Colonic mucosa (tissue), 4 donors: Measurements from ENCODE around the gene CACNA1A. TPM values are rescaled to one million over a fixed set of nuclear protein-coding genes. Genes with fewer than 3 reads are reported as not detected.

Source experiments
- DNase-seq: peaks from one replicate; pipeline ENCODE4 v3.0.0-alpha.2; 2020
- H3K27ac ChIP-seq: fragments of 200-600 bp; one replicate; pipeline ENCODE4 v1.8.0; 2021
- H3K27me3 ChIP-seq: fragments of 200-600 bp; one replicate; pipeline ENCODE4 v1.8.0; 2021
- H3K36me3 ChIP-seq: fragments of 200-600 bp; one replicate; pipeline ENCODE4 v1.8.0; 2021
- H3K4me1 ChIP-seq: fragments of 200-600 bp; one replicate; pipeline ENCODE4 v1.8.0; 2021; ENCODE audit warnings: mild to moderate bottlenecking
- H3K4me3 ChIP-seq: fragments of 200-600 bp; one replicate; pipeline ENCODE4 v1.8.0; 2021
- H3K9ac ChIP-seq, 2 donors: one replicate each; pipeline ENCODE4 v1.7.0; 2013; ENCODE audit warnings: control low read depth in 2 of 2, low read depth in 2 of 2, low read length in 2 of 2
- H3K9me3 ChIP-seq: fragments of 200-600 bp; one replicate; pipeline ENCODE4 v1.8.0; 2021
- CTCF ChIP-seq: fragments of 200-600 bp; IDR thresholded peaks from one replicate; pipeline ENCODE4 v1.8.0; 2022; ENCODE audit warnings: antibody characterized with exemption, mild to moderate bottlenecking
- intact Hi-C: fragments of 100-400 bp; cut with DNase I; formaldehyde crosslinking; loops from one replicate; pipeline ENCODE4 v1.14.1; 2022
- total RNA-seq, 2 donors: library from RNA; stranded (reverse); fragmentation: NEBNext Ultra II Directional in 1 of 2; extraction: Animal tissue kit (Norgen Biotek cat#: 25700) in 1 of 2; gene quantifications; one replicate each; pipeline ENCODE4 v1.2.1, GENCODE V29; 2021
- donor health status: healthy.
- donor health status: DM: no; HTN: no; CAD: no.
- donor health status: DM: no; HTN: no; CAD: no.

The CACNA1A gene
- total RNA-seq, 2 donors from 2014 or later, result 4.9 to 6.1 TPM

GRCh38 chr19:13478576-13478975, 27.7 kb downstream of the CACNA1A start:
- intact Hi-C loops, result no loop called here
- Histone ChIP-seq H3K27ac (no peak overlapping the region), H3K4me3 (no peak overlapping the region)

GRCh38 chr19:13476071-13476470, 30.2 kb downstream of the CACNA1A start:
- Histone ChIP-seq H3K27me3 (no peaks in the 10 kb centered on the region), H3K4me1 (no peaks in the 10 kb centered on the region), H3K9ac (no peak overlapping the region), H3K36me3 (no peaks in the 10 kb centered on the region), H3K9me3 (no peaks in the 10 kb centered on the region), H3K27ac (no peak overlapping the region), H3K4me3 (no peak overlapping the region)
- no peak for TF ChIP-seq CTCF
- intact Hi-C loops, result no loop called here
- no peak for DNase-seq

More at GRCh38 chr19:13478576-13478975, 27.7 kb downstream of the CACNA1A start:
- no peak overlapping the region for H3K9ac ChIP-seq
- H3K4me1 ChIP-seq, result no peaks in the 10 kb centered on the region
- DNase-seq, result no peak
- no peaks in the 10 kb centered on the region for H3K27me3 ChIP-seq
- H3K9me3 ChIP-seq, result no peaks in the 10 kb centered on the region
- no peaks in the 10 kb centered on the region for H3K36me3 ChIP-seq
- TF ChIP-seq CTCF, result no peak

GRCh38 chr19:13475044-13475443, 31.2 kb downstream of the CACNA1A start:
- no peak overlapping the region for H3K9ac ChIP-seq
- H3K27ac ChIP-seq, result no peak overlapping the region
- intact Hi-C loops, result no loop called here

GRCh38 chr19:13466697-13467096, 39.6 kb downstream of the CACNA1A start:
- intact Hi-C loops, result no loop called here
- no peaks in the 10 kb centered on the region for H3K9me3 ChIP-seq

More at GRCh38 chr19:13475044-13475443, 31.2 kb downstream of the CACNA1A start:
- TF ChIP-seq CTCF, result no peak
- Histone ChIP-seq H3K9me3 (no peaks in the 10 kb centered on the region), H3K4me1 (no peaks in the 10 kb centered on the region), H3K4me3 (no peak overlapping the region), H3K36me3 (no peaks in the 10 kb centered on the region), H3K27me3 (no peaks in the 10 kb centered on the region)
- no peak for DNase-seq

GRCh38 chr19:13463296-13463695, 43.0 kb downstream of the CACNA1A start:
- Histone ChIP-seq H3K9me3 (no peaks in the 10 kb centered on the region), H3K36me3 (no peaks in the 10 kb centered on the region), H3K4me3 (no peak overlapping the region), H3K4me1 (no peaks in the 10 kb centered on the region), H3K27me3 (no peaks in the 10 kb centered on the region), H3K27ac (no peak overlapping the region), H3K9ac (no peak overlapping the region)
- intact Hi-C loops, result no loop called here
- DNase-seq, result no peak
- no peak for TF ChIP-seq CTCF

More at GRCh38 chr19:13466697-13467096, 39.6 kb downstream of the CACNA1A start:
- no peak for TF ChIP-seq CTCF
- no peak for DNase-seq
- no peak overlapping the region for H3K4me3 ChIP-seq
- no peak overlapping the region for H3K9ac ChIP-seq
- no peaks in the 10 kb centered on the region for H3K27me3 ChIP-seq
- H3K27ac ChIP-seq, result no peak overlapping the region
- H3K36me3 ChIP-seq, result no peaks in the 10 kb centered on the region
- no peaks in the 10 kb centered on the region for H3K4me1 ChIP-seq
